Heart right ventricle (tissue), 16 donors: ENCODE results near the gene ARMC7. TPM values are rescaled to one million over a fixed set of nuclear protein-coding genes. Genes with fewer than 3 reads are reported as not detected.

Source experiments
- ATAC-seq, 8 donors: fragments of 200-7000 bp; cut with Tn5 transposase; one replicate each; pipeline ENCODE4 v1.9.1; 2020; ENCODE audit warnings: mild to moderate bottlenecking in 8 of 8, moderate library complexity in 8 of 8, moderate number of reproducible peaks in 1 of 8
- DNase-seq, 2 donors: peaks; one replicate each; pipeline ENCODE4 v3.0.0-alpha.2; 2020
- H3K27ac ChIP-seq, 10 donors: fragments of 200-600 bp; sonication (generic) in 2 of 10; one replicate each; pipeline versions ENCODE4 v1.5.0 to v1.8.0; 2020 to 2022; ENCODE audit warnings: mild to moderate bottlenecking in 3 of 10
- H3K27me3 ChIP-seq, 7 donors: fragments of 200-600 bp; one replicate each; pipeline ENCODE4 v1.8.0; 2021 to 2022; ENCODE audit warnings: mild to moderate bottlenecking in 2 of 7
- H3K36me3 ChIP-seq, 9 donors: fragments of 200-600 bp; sonication (generic) in 1 of 9; one replicate each; pipeline versions ENCODE4 v1.5.0 to v1.8.0; 2020 to 2022; ENCODE audit warnings: mild to moderate bottlenecking in 2 of 9
- H3K4me1 ChIP-seq, 9 donors: fragments of 200-600 bp; sonication (generic) in 1 of 9; one replicate each; pipeline versions ENCODE4 v1.5.0 to v1.8.0; 2020 to 2022; ENCODE audit warnings: mild to moderate bottlenecking in 4 of 9
- H3K4me3 ChIP-seq, 10 donors: fragments of 200-600 bp; sonication (generic) in 2 of 10; one replicate each; pipeline versions ENCODE4 v1.5.0 to v1.8.0; 2020 to 2022; ENCODE audit warnings: mild to moderate bottlenecking in 7 of 10, moderate library complexity in 2 of 10
- H3K9me3 ChIP-seq, 11 donors: fragments of 200-600 bp in 10 of 11; sonication (generic) in 2 of 11; one replicate each; pipeline versions ENCODE4 v1.5.0 to v1.8.0; 2013 to 2022; ENCODE audit warnings: mild to moderate bottlenecking in 2 of 11, control low read depth in 1 of 11, moderate library complexity in 1 of 11
- CTCF ChIP-seq, 9 donors: fragments of 200-600 bp; sonication (generic) in 2 of 9; IDR thresholded peaks; one replicate each; pipeline versions ENCODE4 v1.5.0 to v1.8.0; 2021 to 2022; ENCODE audit warnings: antibody characterized with exemption in 9 of 9, mild to moderate bottlenecking in 5 of 9, moderate library complexity in 1 of 9
- WGBS, 2 donors: extraction: QIAGEN DNeasy Blood & Tissue Kit; methylation state at CpG; one replicate each; pipeline ENCODE4 v1.1.7; 2013; ENCODE audit warnings: inconsistent platforms in 1 of 2; 5-methylcytosine and 5-hydroxymethylcytosine counted together
- intact Hi-C, 10 donors: fragments of 100-400 bp; cut with DNase I; formaldehyde crosslinking; loops; one replicate each; pipeline versions ENCODE4 v1.11.1 to v1.14.2; 2022
- polyA plus RNA-seq, 2 donors: library from polyadenylated mRNA; stranded (reverse); fragments of 200-250 nt; gene quantifications; one replicate each; pipeline ENCODE4 v1.2.3, GENCODE V29; 2013
- total RNA-seq, 10 donors: library from RNA; stranded (reverse); fragmentation: NEBNext Ultra II Directional in 3 of 10; extraction: Animal tissue kit (Norgen Biotek cat#: 25700) in 3 of 10; gene quantifications; one replicate each; pipeline versions ENCODE4 v1.2.1 to v1.2.4, GENCODE V29; 2021 to 2023
- donor health status: Arrhythmogenic right ventricular cardiomyopathy.
- donor health status: ischemic (EF 13 %, LVEDD 7.1; RV severe dilation, severe dysfunction).
- donor health status: healthy with polysubstance abuse.
- donor health status: DM: no; HTN: yes; CAD: no.
- donor health status: DM: no; HTN: no; CAD: no.
- donor health status: ischemic (EF 25% LVEDD 6.9; RV normal size, moderate dysfunction).
- donor health status: ischemic (EF 25% LVEDD 5.7; RV mildly dilated, moderate dysfunction).
- donor health status: healthy.
- donor health status: DM: yes; HTN: yes; CAD: no.
- donor health status: Ischemic cardiomyopathy.
- donor health status: ischemic (EF 35%, LVEDD 5.7; RV mildly dilated, moderate dysfunction).
- donor health status: nonischemic (EF 11% LVEDD 7.7; RV severe dilation, severe dysfunction).
- donor health status: DM: yes; HTN: yes; CAD: no.
- donor health status: PGD.
- donor health status: ischemic (EF 29% LVEDD 5.4; RV normal size, mild dysfunction).
- donor health status: nonischemic (EF 23%, LVEDD 6.1; RV moderate dilation, normal function).

The ARMC7 gene
- total and polyA plus RNA-seq, 12 donors, result 3.1 to 7.9 (median 5.2) TPM

GRCh38 chr17:75114552-75115314, 5.0 kb downstream of the ARMC7 start:
- peaks cover 0 to 61% (median 35%) of the 10 kb centered on the region in 9 donors for H3K4me1 ChIP-seq
- peak overlapping the region; percentile 14 to 66 (median 58) for H3K4me3 ChIP-seq
- H3K36me3 ChIP-seq, result peaks cover 0 to 25% (median 0%) of the 10 kb centered on the region in 9 donors
- H3K27me3 ChIP-seq, result no peaks in the 10 kb centered on the region
- no peak for TF ChIP-seq CTCF (IDR thresholded peaks at IDR 0.05)
- peak overlapping the region; percentile 55 to 96 (median 90) for H3K27ac ChIP-seq
- WGBS, 2 donors, result 39 to 55% methylated on average over 19 of the region's 19 CpGs
- no peaks in the 10 kb centered on the region for H3K9me3 ChIP-seq
- ATAC-seq, result no peak
- no peak for DNase-seq
- intact Hi-C loops, result loop anchor here (2.0 to 10.0 kb wide), 15 partner anchors 37 to 300 kb away; partner anchors contain the start of genes NUP85 (in 3 of the 10), JPT1 (in 2 of the 10), SUMO2 (in 2 of the 10) and CDR2L (in 1 of the 10)

- TF ChIP-seq CTCF (IDR thresholded peaks at IDR 0.05), result no peak
- H3K4me1 ChIP-seq, result peaks cover 0 to 55% (median 32%) of the 10 kb centered on the region in 9 donors
- H3K36me3 ChIP-seq, result peaks cover 0 to 31% (median 0%) of the 10 kb centered on the region in 9 donors
- no peaks in the 10 kb centered on the region for H3K9me3 ChIP-seq
- intact Hi-C loops, result loop anchor here in 9 of 10 donors (2.0 to 10.0 kb wide), 9 partner anchors 49 to 299 kb away; partner anchors contain the start of genes NUP85 (in 3 of the 9), GRB2 (in 1 of the 9) and HID1 (in 1 of the 9)
- no peak overlapping the region for H3K4me3 ChIP-seq
- ATAC-seq, result no peak
- peak overlapping the region in 1 of 10 donors; percentile 91 for H3K27ac ChIP-seq
- H3K27me3 ChIP-seq, result no peaks in the 10 kb centered on the region
- no peak for DNase-seq
Measured at GRCh38 chr17:75115555-75115954, 5.8 kb downstream of the ARMC7 start.

GRCh38 chr17:75116737-75117136, 7.0 kb downstream of the ARMC7 start:
- WGBS, 2 donors, result 69 to 73% methylated on average over 9 of the region's 9 CpGs
- H3K27ac ChIP-seq, result peak overlapping the region in 1 of 10 donors; percentile 8
- H3K27me3 ChIP-seq, result no peaks in the 10 kb centered on the region
- peaks cover 0 to 46% (median 20%) of the 10 kb centered on the region in 9 donors for H3K4me1 ChIP-seq
- intact Hi-C loops, result loop anchor here in 9 of 10 donors (5.0 to 10.0 kb wide), 7 partner anchors 48 to 298 kb away; partner anchors contain the start of genes NUP85 (in 3 of the 9), GRB2 (in 1 of the 9) and HID1 (in 1 of the 9)
- H3K9me3 ChIP-seq, result no peaks in the 10 kb centered on the region
- H3K4me3 ChIP-seq, result no peak overlapping the region
- ATAC-seq (no peak), DNase-seq (no peak)
- no peak for TF ChIP-seq CTCF (IDR thresholded peaks at IDR 0.05)
- H3K36me3 ChIP-seq, result peaks cover 0 to 43% (median 0%) of the 10 kb centered on the region in 9 donors

- no peak for DNase-seq
Measured at GRCh38 chr17:75118307-75118706, 8.5 kb downstream of the ARMC7 start.

More at GRCh38 chr17:75118307-75118706, 8.5 kb downstream of the ARMC7 start:
- ATAC-seq, result no peak
- H3K4me1 ChIP-seq, result peaks cover 0 to 40% (median 20%) of the 10 kb centered on the region in 9 donors
- no peaks in the 10 kb centered on the region for H3K27me3 ChIP-seq
- no peaks in the 10 kb centered on the region for H3K9me3 ChIP-seq
- no peak for TF ChIP-seq CTCF (IDR thresholded peaks at IDR 0.05)
- peaks cover 0 to 40% (median 0%) of the 10 kb centered on the region in 9 donors for H3K36me3 ChIP-seq
- intact Hi-C loops, result loop anchor here in 9 of 10 donors (5.0 to 10.0 kb wide), 7 partner anchors 46 to 296 kb away; partner anchors contain the start of genes NUP85 (in 3 of the 9), GRB2 (in 1 of the 9) and HID1 (in 1 of the 9)
- 90% methylated on average over 14 of the region's 14 CpGs for WGBS, 2 donors
- H3K27ac ChIP-seq, result no peak overlapping the region
- no peak overlapping the region for H3K4me3 ChIP-seq
